Gastroesophageal sphincter (tissue), 3 donors: Measurements from ENCODE around the gene CTSA.

Experiments used
- POLR2AphosphoS5 ChIP-seq: sonication (generic); formaldehyde crosslinking; IDR thresholded peaks from one replicate; pipeline ENCODE4 v1.6.1; 2017; ENCODE audit warnings: antibody characterized with exemption
- TF ChIP-seq, protein P1 (sequence below), 4 experiments: fragments of 200-600 bp in 2 of 4; fragments of 450-650 bp in 2 of 4; sonication (generic) in 1 of 4; IDR thresholded peaks; one replicate each; pipeline ENCODE4 v1.5.1; 2017 to 2019; ENCODE audit warnings: antibody characterized with exemption in 4 of 4, mild to moderate bottlenecking in 2 of 4, moderate library complexity in 2 of 4

DNA sequence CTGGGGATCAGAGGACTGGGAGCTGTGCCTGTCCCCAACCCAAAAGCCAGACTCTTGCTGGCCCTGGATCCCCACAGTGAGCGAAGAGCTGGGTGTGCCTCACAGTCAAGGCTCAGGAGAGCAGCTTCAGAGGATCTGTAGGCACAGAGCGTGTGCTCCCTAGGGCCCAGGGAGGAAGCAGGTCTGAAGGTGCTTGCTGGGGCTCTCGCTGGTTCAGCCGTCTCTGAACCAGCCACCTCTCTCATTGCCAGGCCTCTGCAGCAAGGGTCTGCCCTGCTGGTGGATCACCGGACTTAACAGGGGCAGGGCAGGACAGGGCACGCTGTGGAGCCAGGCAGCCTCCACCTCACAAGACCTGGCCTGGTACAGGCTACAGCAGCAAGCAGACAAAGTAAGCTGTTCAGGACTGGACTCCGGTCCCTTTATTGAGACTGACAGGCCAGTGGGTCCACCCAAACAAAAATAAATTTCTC is 57.2 kb downstream of the CTSA start:
- TF ChIP-seq, protein P1, sequence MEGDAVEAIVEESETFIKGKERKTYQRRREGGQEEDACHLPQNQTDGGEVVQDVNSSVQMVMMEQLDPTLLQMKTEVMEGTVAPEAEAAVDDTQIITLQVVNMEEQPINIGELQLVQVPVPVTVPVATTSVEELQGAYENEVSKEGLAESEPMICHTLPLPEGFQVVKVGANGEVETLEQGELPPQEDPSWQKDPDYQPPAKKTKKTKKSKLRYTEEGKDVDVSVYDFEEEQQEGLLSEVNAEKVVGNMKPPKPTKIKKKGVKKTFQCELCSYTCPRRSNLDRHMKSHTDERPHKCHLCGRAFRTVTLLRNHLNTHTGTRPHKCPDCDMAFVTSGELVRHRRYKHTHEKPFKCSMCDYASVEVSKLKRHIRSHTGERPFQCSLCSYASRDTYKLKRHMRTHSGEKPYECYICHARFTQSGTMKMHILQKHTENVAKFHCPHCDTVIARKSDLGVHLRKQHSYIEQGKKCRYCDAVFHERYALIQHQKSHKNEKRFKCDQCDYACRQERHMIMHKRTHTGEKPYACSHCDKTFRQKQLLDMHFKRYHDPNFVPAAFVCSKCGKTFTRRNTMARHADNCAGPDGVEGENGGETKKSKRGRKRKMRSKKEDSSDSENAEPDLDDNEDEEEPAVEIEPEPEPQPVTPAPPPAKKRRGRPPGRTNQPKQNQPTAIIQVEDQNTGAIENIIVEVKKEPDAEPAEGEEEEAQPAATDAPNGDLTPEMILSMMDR (IDR thresholded peaks at IDR 0.05) = no peak
- no peak for TF ChIP-seq POLR2AphosphoS5
